Keratinocyte (primary cell): ENCODE data around the gene MAT1A. TPM values are rescaled to one million over a fixed set of nuclear protein-coding genes. Genes with fewer than 3 reads are reported as not detected.

Source experiments
- DNase-seq: peaks from one replicate; pipeline ENCODE4 v3.0.0-alpha.2; 2011; ENCODE audit warnings: low read depth, missing footprints, low spot score
- FAIRE-seq: peaks from 2 replicates; lab custom pipeline; 2011; peaks lifted over from hg19 to GRCh38; lab: Jason Lieb, UNC
- H2AFZ ChIP-seq: 2 replicates; pipeline ENCODE4 v1.6.0; 2012; ENCODE audit warnings: low read length, control low read depth, inconsistent platforms; ENCODE audit not compliant: control insufficient read depth
- H3K27ac ChIP-seq: 2 replicates; pipeline ENCODE4 v1.5.1; 2011; ENCODE audit warnings: low read length; ENCODE audit not compliant: control insufficient read depth, insufficient read depth
- H3K27me3 ChIP-seq: 3 replicates; pipeline ENCODE4 v1.6.0; 2011; ENCODE audit warnings: low read length; ENCODE audit not compliant: control insufficient read depth, insufficient read depth; ENCODE audit errors: extremely low read depth
- H3K36me3 ChIP-seq, 2 experiments: 2 replicates in 1 of 2; 3 replicates in 1 of 2; pipeline ENCODE4 v1.5.1; 2011; ENCODE audit warnings: low read length in 2 of 2, mild to moderate bottlenecking in 1 of 2; ENCODE audit not compliant: control insufficient read depth in 2 of 2, insufficient read depth in 2 of 2; ENCODE audit errors: extremely low read depth in 1 of 2
- H3K4me1 ChIP-seq: 3 replicates; pipeline ENCODE4 v1.5.1; 2011; ENCODE audit warnings: low read length; ENCODE audit not compliant: control insufficient read depth, insufficient read depth; ENCODE audit errors: extremely low read depth
- H3K4me2 ChIP-seq: 3 replicates; pipeline ENCODE4 v1.6.0; 2011; ENCODE audit warnings: low read depth, low read length; ENCODE audit not compliant: control insufficient read depth, insufficient read depth; ENCODE audit errors: extremely low read depth
- H3K4me3 ChIP-seq, 3 experiments: fragments of 200-600 bp in 1 of 3; sonication (generic) in 1 of 3; 2 replicates in 2 of 3; 3 replicates in 1 of 3; pipeline ENCODE4 v1.5.1; 2011 to 2016; ENCODE audit warnings: low read length in 3 of 3, mild to moderate bottlenecking in 3 of 3, control low read depth in 2 of 3, inconsistent platforms in 1 of 3, low read depth in 1 of 3, mixed read lengths in 1 of 3, mixed run types in 1 of 3, moderate library complexity in 1 of 3; ENCODE audit not compliant: control insufficient read depth in 2 of 3, insufficient read depth in 2 of 3; ENCODE audit errors: extremely low read depth in 1 of 3
- H3K79me2 ChIP-seq: 2 replicates; pipeline ENCODE4 v1.6.0; 2012; ENCODE audit warnings: low read length; ENCODE audit not compliant: control insufficient read depth, insufficient read depth
- H3K9ac ChIP-seq: 3 replicates; pipeline ENCODE4 v1.6.0; 2011; ENCODE audit warnings: low read length; ENCODE audit not compliant: control insufficient read depth, insufficient read depth; ENCODE audit errors: extremely low read depth
- H3K9me1 ChIP-seq: 3 replicates; pipeline ENCODE4 v1.6.0; 2011; ENCODE audit warnings: low read length; ENCODE audit not compliant: control insufficient read depth, insufficient read depth; ENCODE audit errors: extremely low read depth
- H3K9me3 ChIP-seq: 2 replicates; pipeline ENCODE4 v1.5.1; 2012; ENCODE audit warnings: low read depth, low read length; ENCODE audit not compliant: control insufficient read depth
- H4K20me1 ChIP-seq: 3 replicates; pipeline ENCODE4 v1.6.0; 2011; ENCODE audit warnings: low read length; ENCODE audit not compliant: control insufficient read depth, insufficient read depth; ENCODE audit errors: extremely low read depth
- EZH2 ChIP-seq: IDR thresholded peaks from one replicate; pipeline ENCODE4 v1.6.1; 2012; ENCODE audit warnings: inconsistent platforms, mild to moderate bottlenecking, low read length, moderate library complexity
- dilution Hi-C: fragments of 300-500 bp; cut with MboI; formaldehyde crosslinking; loops from one replicate; pipeline ENCODE4 v1.7.0; 2020; ENCODE audit warnings: low sequenced_read_pairs; ENCODE audit not compliant: extremely low pct_ligation_motif_present
- polyA plus RNA-seq, 5 experiments: library from polyadenylated mRNA; depleted of rRNA in 3 of 5; stranded (reverse) in 3 of 5; stranded (forward) in 1 of 5; unstranded in 1 of 5; fragments of >200 nt; gene quantifications; 1 replicate in 1 of 5; 2 replicates in 3 of 5; 3 replicates in 1 of 5; pipeline versions ENCODE4 v1.2.1 to v1.2.3, GENCODE V29; 2011 to 2012; ENCODE audit warnings: missing spikeins in 2 of 5, low read depth in 1 of 5, low replicate concordance in 1 of 5
- TF ChIP-seq, protein P1 (sequence below), 3 experiments: IDR thresholded peaks in 1 of 3; conservative IDR thresholded peaks in 1 of 3; optimal IDR thresholded peaks in 1 of 3; 2 replicates in 2 of 3; 3 replicates in 1 of 3; pipeline versions ENCODE3 to v1.5.1; 2011; ENCODE audit warnings: low read length in 3 of 3, mild to moderate bottlenecking in 3 of 3, moderate library complexity in 2 of 3, control low read depth in 1 of 3, inconsistent platforms in 1 of 3; ENCODE audit not compliant: insufficient read depth in 2 of 3; ENCODE audit errors: extremely low read depth in 1 of 3

The MAT1A gene
- polyA plus RNA-seq, 1 donor (not counting 4 experiments of a cell fraction or from before 2014, with no cell fraction given): 0.37 TPM

DNA sequence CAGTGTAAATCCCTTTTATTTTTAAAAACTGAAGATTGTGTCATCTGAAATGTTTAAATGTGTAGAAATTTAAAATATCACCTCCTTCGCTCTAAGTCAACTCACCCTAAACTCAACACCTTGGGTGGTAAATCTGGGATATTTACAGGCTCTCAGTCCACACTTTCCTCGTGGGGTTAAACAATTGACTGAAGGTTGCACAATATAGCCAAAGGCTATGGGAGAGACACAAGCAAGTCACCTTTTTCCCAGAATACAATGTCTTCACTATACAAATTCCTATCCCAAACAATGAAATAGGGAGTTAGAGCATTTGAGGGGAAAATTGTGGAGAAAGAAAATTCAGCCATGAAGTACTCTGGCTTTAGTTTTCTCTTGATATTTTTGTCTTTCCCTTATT is 32.7 kb upstream of the MAT1A start:
- Histone ChIP-seq H3K9me1 (no peaks in the 10 kb centered on the region), H3K4me3 (no peak overlapping the region), H3K27me3 (no peaks in the 10 kb centered on the region), H3K9ac (no peak overlapping the region), H3K4me1 (no peaks in the 10 kb centered on the region), H3K9me3 (no peaks in the 10 kb centered on the region), H3K79me2 (no peaks in the 10 kb centered on the region), H2AFZ (no peak overlapping the region), H3K4me2 (no peak overlapping the region), H3K36me3 (no peaks in the 10 kb centered on the region), H4K20me1 (no peaks in the 10 kb centered on the region), H3K27ac (no peak overlapping the region)
- dilution Hi-C loops: no loop called here
- DNase-seq (no peak), FAIRE-seq (no peak)
- TF ChIP-seq, protein P1, sequence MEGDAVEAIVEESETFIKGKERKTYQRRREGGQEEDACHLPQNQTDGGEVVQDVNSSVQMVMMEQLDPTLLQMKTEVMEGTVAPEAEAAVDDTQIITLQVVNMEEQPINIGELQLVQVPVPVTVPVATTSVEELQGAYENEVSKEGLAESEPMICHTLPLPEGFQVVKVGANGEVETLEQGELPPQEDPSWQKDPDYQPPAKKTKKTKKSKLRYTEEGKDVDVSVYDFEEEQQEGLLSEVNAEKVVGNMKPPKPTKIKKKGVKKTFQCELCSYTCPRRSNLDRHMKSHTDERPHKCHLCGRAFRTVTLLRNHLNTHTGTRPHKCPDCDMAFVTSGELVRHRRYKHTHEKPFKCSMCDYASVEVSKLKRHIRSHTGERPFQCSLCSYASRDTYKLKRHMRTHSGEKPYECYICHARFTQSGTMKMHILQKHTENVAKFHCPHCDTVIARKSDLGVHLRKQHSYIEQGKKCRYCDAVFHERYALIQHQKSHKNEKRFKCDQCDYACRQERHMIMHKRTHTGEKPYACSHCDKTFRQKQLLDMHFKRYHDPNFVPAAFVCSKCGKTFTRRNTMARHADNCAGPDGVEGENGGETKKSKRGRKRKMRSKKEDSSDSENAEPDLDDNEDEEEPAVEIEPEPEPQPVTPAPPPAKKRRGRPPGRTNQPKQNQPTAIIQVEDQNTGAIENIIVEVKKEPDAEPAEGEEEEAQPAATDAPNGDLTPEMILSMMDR (optimal IDR thresholded peaks at IDR 0.05 in 1 of 3, IDR thresholded peaks at IDR 0.05 in 1 of 3, conservative IDR thresholded peaks at IDR 0.05 in 1 of 3; ENCODE audit: extremely low read depth in 1 of 3, insufficient read depth in 2 of 3, low read length in 3 of 3): no peak
- TF ChIP-seq EZH2: no peak

GRCh38 chr10:80321183-80321582 is 31.7 kb upstream of the MAT1A start:
- H3K9me1 ChIP-seq: no peaks in the 10 kb centered on the region
- no peaks in the 10 kb centered on the region for H3K9me3 ChIP-seq
- H3K27me3 ChIP-seq: no peaks in the 10 kb centered on the region
- no peak for TF ChIP-seq EZH2
- TF ChIP-seq, protein P1 (optimal IDR thresholded peaks at IDR 0.05 in 1 of 3, IDR thresholded peaks at IDR 0.05 in 1 of 3, conservative IDR thresholded peaks at IDR 0.05 in 1 of 3; ENCODE audit: extremely low read depth in 1 of 3, insufficient read depth in 2 of 3, low read length in 3 of 3): no peak
- H3K36me3 ChIP-seq: no peaks in the 10 kb centered on the region
- no peaks in the 10 kb centered on the region for H3K79me2 ChIP-seq
- H4K20me1 ChIP-seq: no peaks in the 10 kb centered on the region
- DNase-seq (no peak), FAIRE-seq (no peak)
- H2AFZ ChIP-seq: no peak overlapping the region
- H3K4me1 ChIP-seq: no peaks in the 10 kb centered on the region
- no peak overlapping the region for H3K4me3 ChIP-seq
- dilution Hi-C loops: no loop called here
- no peak overlapping the region for H3K9ac ChIP-seq
- H3K27ac ChIP-seq: no peak overlapping the region
- no peak overlapping the region for H3K4me2 ChIP-seq
